Right lobe of liver (tissue), 4 donors: ENCODE measurements around the gene DLL4.

Experiments
- POLR2A ChIP-seq: fragments of 450-650 bp; IDR thresholded peaks from one replicate; pipeline ENCODE4 v1.6.1; 2017; ENCODE audit warnings: antibody characterized with exemption, mild to moderate bottlenecking
- TF ChIP-seq, protein P1 (sequence below), 4 donors: fragments of 200-600 bp in 3 of 4; fragments of 450-650 bp in 1 of 4; IDR thresholded peaks; one replicate each; pipeline versions ENCODE4 v1.5.1 to v1.8.0; 2016 to 2022; ENCODE audit warnings: antibody characterized with exemption in 4 of 4, mild to moderate bottlenecking in 2 of 4
- donor health status: DM: no; HTN: no; CAD: no.
- donor health status: DM: no; HTN: no; CAD: no.
- donor health status: DM: no; HTN: yes; CAD: no.

- TF ChIP-seq, protein P1, sequence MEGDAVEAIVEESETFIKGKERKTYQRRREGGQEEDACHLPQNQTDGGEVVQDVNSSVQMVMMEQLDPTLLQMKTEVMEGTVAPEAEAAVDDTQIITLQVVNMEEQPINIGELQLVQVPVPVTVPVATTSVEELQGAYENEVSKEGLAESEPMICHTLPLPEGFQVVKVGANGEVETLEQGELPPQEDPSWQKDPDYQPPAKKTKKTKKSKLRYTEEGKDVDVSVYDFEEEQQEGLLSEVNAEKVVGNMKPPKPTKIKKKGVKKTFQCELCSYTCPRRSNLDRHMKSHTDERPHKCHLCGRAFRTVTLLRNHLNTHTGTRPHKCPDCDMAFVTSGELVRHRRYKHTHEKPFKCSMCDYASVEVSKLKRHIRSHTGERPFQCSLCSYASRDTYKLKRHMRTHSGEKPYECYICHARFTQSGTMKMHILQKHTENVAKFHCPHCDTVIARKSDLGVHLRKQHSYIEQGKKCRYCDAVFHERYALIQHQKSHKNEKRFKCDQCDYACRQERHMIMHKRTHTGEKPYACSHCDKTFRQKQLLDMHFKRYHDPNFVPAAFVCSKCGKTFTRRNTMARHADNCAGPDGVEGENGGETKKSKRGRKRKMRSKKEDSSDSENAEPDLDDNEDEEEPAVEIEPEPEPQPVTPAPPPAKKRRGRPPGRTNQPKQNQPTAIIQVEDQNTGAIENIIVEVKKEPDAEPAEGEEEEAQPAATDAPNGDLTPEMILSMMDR (IDR thresholded peaks at IDR 0.05): no peak
- no peak for TF ChIP-seq POLR2A
These were observed 3.7 kb downstream of the DLL4 start for GRCh38 chr15:40932649-40933516.
